Activated naive CD8-positive, alpha-beta T cell (primary cell): ENCODE results near the gene TTLL5.

Source experiments
- H3K27ac Mint-ChIP-seq: one replicate; pipeline ENCODE4 v1.8.0; 2021; ENCODE audit warnings: mixed read lengths
- H3K27me3 Mint-ChIP-seq: one replicate; pipeline ENCODE4 v1.8.0; 2021; ENCODE audit warnings: mixed read lengths
- H3K36me3 Mint-ChIP-seq: one replicate; pipeline ENCODE4 v1.8.0; 2021; ENCODE audit warnings: mixed read lengths
- H3K4me1 Mint-ChIP-seq: one replicate; pipeline ENCODE4 v1.8.0; 2021; ENCODE audit warnings: low read depth, mixed read lengths
- H3K4me3 Mint-ChIP-seq: one replicate; pipeline ENCODE4 v1.8.0; 2021; ENCODE audit warnings: mild to moderate bottlenecking, mixed read lengths
- H3K9me3 Mint-ChIP-seq: one replicate; pipeline ENCODE4 v1.8.0; 2021; ENCODE audit warnings: low read depth, mixed read lengths

Gene TTLL5

DNA sequence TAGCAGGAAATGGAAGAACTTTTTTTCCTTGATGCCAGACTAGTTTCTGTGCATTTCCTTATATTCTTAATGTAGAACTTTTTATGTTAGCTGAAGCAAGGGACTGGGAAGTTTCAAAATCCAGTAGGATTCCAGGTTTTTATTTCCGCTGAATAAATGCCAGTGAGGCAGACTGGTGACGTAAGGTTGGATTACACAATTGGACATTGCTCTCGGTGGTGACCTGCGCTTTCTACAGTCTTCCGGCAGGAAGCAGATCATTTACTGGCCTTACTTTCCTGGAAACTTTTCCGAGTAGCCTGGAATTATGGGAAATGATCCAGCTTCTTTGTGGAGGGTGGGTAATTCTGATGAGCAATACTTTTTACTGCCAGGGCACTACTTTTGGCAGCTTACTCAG lies 328.1 kb downstream of the TTLL5 start:
- H3K4me3 Mint-ChIP-seq = no peak overlapping the region
- H3K36me3 Mint-ChIP-seq = peaks cover 7% of the 10 kb centered on the region
- H3K27ac Mint-ChIP-seq = no peak overlapping the region
- peaks cover 14% of the 10 kb centered on the region for H3K4me1 Mint-ChIP-seq
- no peaks in the 10 kb centered on the region for H3K9me3 Mint-ChIP-seq
- H3K27me3 Mint-ChIP-seq = no peaks in the 10 kb centered on the region

DNA sequence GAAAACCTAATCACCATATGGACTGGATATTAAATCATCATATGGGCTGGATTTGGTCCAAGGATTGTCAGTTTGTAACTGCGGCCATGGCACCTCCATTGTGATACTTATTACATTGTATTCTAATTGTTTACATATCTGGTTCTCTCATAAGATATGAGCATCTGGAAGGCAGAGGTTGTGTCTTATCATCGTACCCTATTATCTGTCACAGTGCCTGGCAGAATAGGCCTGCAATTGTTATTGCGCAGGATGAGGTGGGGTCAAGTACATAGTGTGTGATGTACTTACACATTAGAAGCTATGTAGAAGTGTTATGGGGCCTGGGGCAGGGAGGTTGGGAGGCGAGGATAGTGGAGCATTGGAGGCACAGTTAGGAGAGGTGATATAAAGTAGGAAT lies 329.3 kb downstream of the TTLL5 start:
- H3K36me3 Mint-ChIP-seq = peaks cover 16% of the 10 kb centered on the region
- H3K9me3 Mint-ChIP-seq = no peaks in the 10 kb centered on the region
- H3K27me3 Mint-ChIP-seq = no peaks in the 10 kb centered on the region
- no peak overlapping the region for H3K27ac Mint-ChIP-seq
- H3K4me3 Mint-ChIP-seq = no peak overlapping the region
- H3K4me1 Mint-ChIP-seq = peaks cover 13% of the 10 kb centered on the region

DNA sequence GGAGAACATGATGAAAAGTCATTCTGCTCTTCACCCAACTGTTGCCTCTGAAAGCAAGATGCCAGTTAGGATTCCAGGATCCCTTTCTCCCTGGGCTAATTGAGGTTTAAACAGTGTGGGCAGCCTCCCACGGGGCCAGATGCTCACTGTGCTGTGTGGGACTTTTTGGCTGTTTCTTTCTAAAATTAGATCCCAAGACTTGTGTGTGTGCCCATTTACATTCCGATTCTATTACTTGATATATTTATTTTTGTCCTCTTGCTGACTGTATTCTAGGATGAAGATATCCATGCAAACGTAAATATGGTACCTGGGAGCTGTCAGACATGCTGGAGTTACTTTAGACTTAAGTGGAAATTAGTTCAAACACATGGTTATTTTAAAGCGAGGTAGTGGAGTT lies 330.7 kb downstream of the TTLL5 start:
- no peaks in the 10 kb centered on the region for H3K27me3 Mint-ChIP-seq
- peaks cover 2% of the 10 kb centered on the region for H3K4me1 Mint-ChIP-seq
- no peak overlapping the region for H3K27ac Mint-ChIP-seq
- H3K9me3 Mint-ChIP-seq = no peaks in the 10 kb centered on the region
- H3K4me3 Mint-ChIP-seq = no peak overlapping the region
- H3K36me3 Mint-ChIP-seq = peaks cover 22% of the 10 kb centered on the region

DNA sequence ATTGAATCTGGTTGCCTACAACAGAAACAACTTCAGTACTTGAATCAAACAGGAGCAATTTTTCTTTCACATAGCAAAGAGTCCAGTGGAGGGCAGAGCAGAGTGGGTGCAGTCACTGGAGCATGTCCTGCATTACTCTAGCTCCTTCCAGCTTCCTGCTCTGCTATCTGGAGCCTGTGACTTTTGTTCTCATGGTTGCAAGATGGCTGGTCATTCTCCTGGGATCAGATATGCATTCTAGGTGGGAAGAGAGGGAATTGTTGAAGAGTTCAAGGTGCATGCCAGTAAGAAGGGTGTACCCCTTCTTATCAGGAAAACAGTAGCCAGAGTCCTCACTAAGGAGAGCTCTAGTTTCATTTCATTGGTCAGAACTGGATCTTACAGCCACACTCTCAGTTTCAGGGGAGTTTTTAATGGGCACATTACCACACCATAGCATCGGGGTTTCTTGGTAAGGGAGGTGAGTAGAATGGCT lies 332.6 kb downstream of the TTLL5 start:
- H3K4me3 Mint-ChIP-seq = no peak overlapping the region
- no peak overlapping the region for H3K27ac Mint-ChIP-seq
- no peaks in the 10 kb centered on the region for H3K27me3 Mint-ChIP-seq
- H3K36me3 Mint-ChIP-seq = peaks cover 27% of the 10 kb centered on the region
- no peaks in the 10 kb centered on the region for H3K4me1 Mint-ChIP-seq
- H3K9me3 Mint-ChIP-seq = no peaks in the 10 kb centered on the region

DNA sequence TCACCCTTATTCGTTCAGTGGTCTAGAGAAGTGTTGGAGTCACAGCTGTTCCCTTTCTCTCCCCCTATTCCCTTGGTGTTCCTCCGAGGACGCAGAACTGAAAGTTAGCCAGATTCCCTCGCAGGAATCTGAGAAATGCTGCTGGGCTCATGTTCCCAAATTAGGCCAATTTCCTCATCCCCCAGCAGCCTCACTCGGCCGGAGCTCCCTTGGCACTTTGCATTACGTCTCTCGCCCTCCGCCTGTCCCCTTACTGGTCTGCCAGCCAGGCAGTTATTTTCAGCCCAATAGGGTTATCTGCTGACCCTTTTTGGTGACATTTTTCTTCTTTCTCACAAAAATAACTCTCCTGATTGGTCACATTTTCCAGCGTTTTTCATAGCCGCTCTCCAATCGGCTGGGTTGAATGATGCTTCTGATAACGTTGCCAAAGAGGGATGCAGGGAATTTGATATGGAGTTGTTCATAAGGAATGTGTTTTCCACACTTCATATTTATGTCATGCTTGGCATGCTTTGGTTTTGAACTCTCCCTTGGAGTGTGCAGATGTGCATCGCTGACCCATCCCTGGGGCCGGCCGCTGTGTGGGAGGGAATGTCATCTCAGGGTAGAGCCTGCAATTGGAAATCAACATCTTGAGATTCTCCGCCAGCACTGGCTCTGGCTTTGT lies 334.5 kb downstream of the TTLL5 start:
- H3K27ac Mint-ChIP-seq = no peak overlapping the region
- H3K4me3 Mint-ChIP-seq = no peak overlapping the region
- no peaks in the 10 kb centered on the region for H3K27me3 Mint-ChIP-seq
- H3K4me1 Mint-ChIP-seq = no peaks in the 10 kb centered on the region
- peaks cover 31% of the 10 kb centered on the region for H3K36me3 Mint-ChIP-seq
- H3K9me3 Mint-ChIP-seq = no peaks in the 10 kb centered on the region

DNA sequence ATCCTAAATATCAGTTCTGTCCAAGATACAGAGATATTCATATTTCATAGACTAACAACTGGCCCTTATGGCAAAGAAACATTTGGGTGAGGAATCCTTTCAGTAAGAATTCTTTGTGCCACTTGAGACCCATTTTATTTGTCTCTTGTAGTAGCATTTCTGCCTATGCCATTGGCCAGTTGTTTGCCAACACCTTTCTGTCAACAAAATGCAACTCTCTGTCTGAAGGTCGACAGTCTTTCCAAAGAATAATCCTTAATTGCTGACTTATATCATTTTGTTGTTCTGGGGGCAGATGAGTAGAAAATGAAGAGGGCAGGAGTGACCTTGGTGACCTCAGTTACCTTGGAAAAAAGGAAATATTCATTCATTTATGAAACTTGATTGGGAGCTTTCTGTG lies 335.4 kb downstream of the TTLL5 start:
- Mint-ChIP-seq H3K4me3 (no peak overlapping the region), H3K4me1 (no peaks in the 10 kb centered on the region), H3K27me3 (no peaks in the 10 kb centered on the region), H3K9me3 (no peaks in the 10 kb centered on the region), H3K27ac (no peak overlapping the region), H3K36me3 (peaks cover 39% of the 10 kb centered on the region)

DNA sequence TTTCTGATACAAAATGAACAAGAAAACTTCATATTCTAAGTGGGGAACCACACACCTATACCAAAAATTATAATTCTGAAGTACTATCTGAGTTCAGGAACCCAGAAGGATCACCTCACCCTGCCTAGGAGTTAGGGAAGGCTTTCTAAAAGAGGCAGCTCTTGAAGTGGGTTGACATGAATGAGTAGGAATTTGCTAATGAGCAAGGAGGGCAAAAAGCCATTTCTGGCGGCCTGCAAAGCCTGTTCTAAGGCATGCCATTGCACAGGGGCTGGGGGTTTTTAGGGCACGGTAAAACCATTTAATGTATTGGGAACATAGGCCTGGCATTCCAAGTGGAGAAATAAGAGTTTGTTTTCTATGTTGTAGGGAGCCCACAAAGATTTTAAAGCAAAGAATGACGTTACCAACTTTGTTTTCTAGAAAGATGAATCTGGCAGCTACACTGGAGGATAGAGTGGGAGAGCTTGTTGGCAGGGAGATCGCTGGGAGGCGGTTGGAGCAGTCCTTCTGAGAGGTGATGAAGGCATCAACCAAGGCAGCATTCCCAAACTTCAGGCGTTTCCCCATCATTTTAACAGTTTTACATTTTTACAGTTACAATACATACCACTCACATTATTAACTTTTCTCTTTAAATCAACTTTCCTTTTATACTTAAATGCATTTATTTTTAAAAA lies 338.6 kb downstream of the TTLL5 start:
- H3K4me1 Mint-ChIP-seq = no peaks in the 10 kb centered on the region
- H3K27me3 Mint-ChIP-seq = no peaks in the 10 kb centered on the region
- no peak overlapping the region for H3K4me3 Mint-ChIP-seq
- H3K9me3 Mint-ChIP-seq = peaks cover 7% of the 10 kb centered on the region
- peaks cover 51% of the 10 kb centered on the region for H3K36me3 Mint-ChIP-seq
- H3K27ac Mint-ChIP-seq = no peak overlapping the region

DNA sequence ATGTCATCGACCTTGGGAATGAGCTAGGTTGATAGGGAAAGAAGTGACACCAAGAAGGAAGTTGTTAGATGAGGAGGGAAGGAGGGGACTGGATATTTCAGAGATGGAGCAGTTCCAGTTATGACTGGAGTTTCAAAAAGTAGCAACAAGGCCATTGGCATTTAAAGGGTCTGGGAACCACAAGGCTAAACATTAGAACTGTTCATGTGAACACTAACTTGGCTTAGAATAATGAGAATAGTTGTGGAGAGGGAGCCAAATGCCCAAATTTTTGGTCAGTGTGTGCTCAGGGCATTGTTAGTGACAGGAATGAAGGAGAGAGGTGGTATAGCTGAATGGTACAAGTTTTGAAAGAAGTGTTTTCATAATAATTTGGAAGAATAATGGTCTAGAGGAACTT lies 341.3 kb downstream of the TTLL5 start:
- H3K27ac Mint-ChIP-seq = no peak overlapping the region
- H3K4me1 Mint-ChIP-seq = no peaks in the 10 kb centered on the region
- H3K4me3 Mint-ChIP-seq = no peak overlapping the region
- H3K36me3 Mint-ChIP-seq = peaks cover 56% of the 10 kb centered on the region
- peaks cover 12% of the 10 kb centered on the region for H3K9me3 Mint-ChIP-seq
- no peaks in the 10 kb centered on the region for H3K27me3 Mint-ChIP-seq
